ENCODE results near the gene NLE1.
"Not testable (repeated sequence)": the region's sequence is repeated elsewhere in the genome, so short reads cannot be mapped to it uniquely, and the experiment has no call there.

DNA sequence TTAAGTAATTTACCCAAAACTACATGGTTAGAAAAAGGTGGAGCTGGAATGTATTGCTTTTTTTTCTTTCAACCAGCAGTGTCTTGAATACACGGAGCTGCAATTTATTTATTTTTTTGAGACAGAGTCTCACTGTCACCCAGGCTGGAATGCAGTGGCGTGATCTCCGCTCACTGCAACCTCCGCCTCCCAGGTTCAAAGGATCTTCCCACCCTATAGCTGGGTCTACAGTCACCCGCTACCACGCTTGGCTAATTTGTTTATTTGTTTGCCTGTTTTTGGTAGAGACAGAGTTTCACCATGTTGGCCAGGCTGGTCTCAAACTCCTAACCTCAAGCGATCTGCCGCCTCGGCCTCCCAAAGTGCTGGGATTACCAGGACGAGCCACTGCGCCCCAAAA lies 51.4 kb downstream of the NLE1 start:
- TF ChIP-seq EZH2phosphoT487 (IDR thresholded peaks at IDR 0.05; ENCODE audit: low read depth, severe bottlenecking, unreplicated experiment); EZH2 (IDR thresholded peaks at IDR 0.05; ENCODE audit: borderline replicate concordance): not testable (repeated sequence)
- TF ChIP-seq, protein P1, sequence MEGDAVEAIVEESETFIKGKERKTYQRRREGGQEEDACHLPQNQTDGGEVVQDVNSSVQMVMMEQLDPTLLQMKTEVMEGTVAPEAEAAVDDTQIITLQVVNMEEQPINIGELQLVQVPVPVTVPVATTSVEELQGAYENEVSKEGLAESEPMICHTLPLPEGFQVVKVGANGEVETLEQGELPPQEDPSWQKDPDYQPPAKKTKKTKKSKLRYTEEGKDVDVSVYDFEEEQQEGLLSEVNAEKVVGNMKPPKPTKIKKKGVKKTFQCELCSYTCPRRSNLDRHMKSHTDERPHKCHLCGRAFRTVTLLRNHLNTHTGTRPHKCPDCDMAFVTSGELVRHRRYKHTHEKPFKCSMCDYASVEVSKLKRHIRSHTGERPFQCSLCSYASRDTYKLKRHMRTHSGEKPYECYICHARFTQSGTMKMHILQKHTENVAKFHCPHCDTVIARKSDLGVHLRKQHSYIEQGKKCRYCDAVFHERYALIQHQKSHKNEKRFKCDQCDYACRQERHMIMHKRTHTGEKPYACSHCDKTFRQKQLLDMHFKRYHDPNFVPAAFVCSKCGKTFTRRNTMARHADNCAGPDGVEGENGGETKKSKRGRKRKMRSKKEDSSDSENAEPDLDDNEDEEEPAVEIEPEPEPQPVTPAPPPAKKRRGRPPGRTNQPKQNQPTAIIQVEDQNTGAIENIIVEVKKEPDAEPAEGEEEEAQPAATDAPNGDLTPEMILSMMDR (IDR thresholded peaks at IDR 0.05; ENCODE audit: poor library complexity) = not testable (repeated sequence)
